GM12891 (cell line): Measurements from ENCODE around the gene AGT.

Source experiments
- POLR2A ChIP-seq: IDR thresholded peaks from 2 replicates; pipeline ENCODE4 v1.6.1; 2011; ENCODE audit warnings: low read depth, low read length, control low read depth
- POLR2AphosphoS5 ChIP-seq: IDR thresholded peaks from 2 replicates; pipeline ENCODE4 v1.6.1; 2011; ENCODE audit warnings: low read depth, low read length, control low read depth

DNA sequence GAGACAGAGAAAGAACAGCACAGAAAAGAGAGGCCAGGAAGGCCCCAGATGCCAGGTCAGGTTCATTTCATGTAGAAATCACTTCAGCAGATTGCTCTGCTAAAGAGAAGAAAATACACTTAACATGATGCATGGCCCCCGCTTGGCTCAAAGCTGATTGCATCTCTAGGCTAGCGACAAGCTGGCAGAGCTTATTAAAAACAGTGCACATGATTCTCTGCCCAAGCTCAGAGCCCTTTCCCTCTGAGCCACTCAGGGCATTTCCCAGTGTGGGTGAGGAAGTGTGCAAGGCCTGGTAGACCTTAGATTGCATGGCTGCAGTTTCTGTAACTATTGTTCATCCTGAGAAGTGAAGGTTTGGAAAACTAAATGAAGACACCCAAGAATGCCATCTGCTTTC, 30.0 kb upstream of the AGT start:
- no peak for TF ChIP-seq POLR2AphosphoS5
- no peak for TF ChIP-seq POLR2A
